ENCODE data around the gene ZNF763. TPM values are rescaled to one million over a fixed set of nuclear protein-coding genes. Genes with fewer than 3 reads are reported as not detected.

The ZNF763 gene
- total and polyA plus RNA-seq, 4 donors, result 0.31 to 1.3 (median 0.90) TPM

DNA sequence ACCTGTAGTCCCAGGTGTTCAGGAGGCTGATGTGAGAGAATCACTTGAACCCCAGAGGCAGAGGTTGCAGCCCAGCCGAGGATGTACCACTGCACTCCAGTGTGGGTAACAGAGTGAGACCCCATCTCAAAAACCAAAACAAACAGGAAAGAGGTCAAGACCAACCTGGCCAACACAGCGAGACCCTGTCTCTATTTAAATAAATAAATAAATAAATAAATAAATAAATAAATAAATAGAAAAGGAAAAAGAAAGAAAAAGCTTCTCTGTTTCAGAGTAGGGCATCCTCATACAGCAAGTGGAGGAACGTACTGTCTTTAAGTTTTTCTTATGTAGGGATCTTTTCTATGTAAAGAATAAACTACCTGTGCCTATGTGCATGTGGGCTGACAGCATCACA, 37.6 kb upstream of the ZNF763 start:
- Histone ChIP-seq H3K27me3 (ENCODE audit: control insufficient read depth in 4 of 4, insufficient read depth in 4 of 4, low read length in 3 of 4) (no peaks in the 10 kb centered on the region), H3K9me3 (ENCODE audit: control insufficient read depth in 4 of 4, low read length in 3 of 4) (peaks cover 0 to 2% (median 0%) of the 10 kb centered on the region in 4 donors), H3K27ac (ENCODE audit: low read depth in 1 of 2, low read length in 2 of 2) (no peak overlapping the region), H3K4me3 (ENCODE audit: low read depth in 1 of 3, low read length in 3 of 3) (no peak overlapping the region), H3K9ac (ENCODE audit: low read depth in 1 of 2, low read length in 2 of 2) (no peak overlapping the region), H3K4me1 (ENCODE audit: control insufficient read depth in 4 of 4, insufficient read depth in 4 of 4, low read length in 3 of 4) (peaks cover 8 to 20% (median 17%) of the 10 kb centered on the region in 4 donors), H3K36me3 (ENCODE audit: control insufficient read depth in 4 of 4, insufficient read depth in 3 of 4, low read depth in 1 of 4, low read length in 3 of 4) (peaks cover 1 to 8% (median 5%) of the 10 kb centered on the region in 4 donors)
- 95% methylated on average over 3 of the region's 3 CpGs for WGBS
- TF ChIP-seq MAX (IDR thresholded peaks at IDR 0.05) (no peak), RXRA (IDR thresholded peaks at IDR 0.05) (no peak), HNF4A (conservative IDR thresholded peaks at IDR 0.05) (no peak), TAF1 (conservative IDR thresholded peaks at IDR 0.05) (no peak), YY1 (IDR thresholded peaks at IDR 0.05) (no peak), SP1 (IDR thresholded peaks at IDR 0.05) (no peak), HNF4G (IDR thresholded peaks at IDR 0.05) (no peak), ZBTB33 (IDR thresholded peaks at IDR 0.05) (no peak), RAD21 (IDR thresholded peaks at IDR 0.05) (no peak), ATF3 (IDR thresholded peaks at IDR 0.05) (no peak), FOXA1 (IDR thresholded peaks at IDR 0.05) (no peak)
- TF ChIP-seq, protein P1, sequence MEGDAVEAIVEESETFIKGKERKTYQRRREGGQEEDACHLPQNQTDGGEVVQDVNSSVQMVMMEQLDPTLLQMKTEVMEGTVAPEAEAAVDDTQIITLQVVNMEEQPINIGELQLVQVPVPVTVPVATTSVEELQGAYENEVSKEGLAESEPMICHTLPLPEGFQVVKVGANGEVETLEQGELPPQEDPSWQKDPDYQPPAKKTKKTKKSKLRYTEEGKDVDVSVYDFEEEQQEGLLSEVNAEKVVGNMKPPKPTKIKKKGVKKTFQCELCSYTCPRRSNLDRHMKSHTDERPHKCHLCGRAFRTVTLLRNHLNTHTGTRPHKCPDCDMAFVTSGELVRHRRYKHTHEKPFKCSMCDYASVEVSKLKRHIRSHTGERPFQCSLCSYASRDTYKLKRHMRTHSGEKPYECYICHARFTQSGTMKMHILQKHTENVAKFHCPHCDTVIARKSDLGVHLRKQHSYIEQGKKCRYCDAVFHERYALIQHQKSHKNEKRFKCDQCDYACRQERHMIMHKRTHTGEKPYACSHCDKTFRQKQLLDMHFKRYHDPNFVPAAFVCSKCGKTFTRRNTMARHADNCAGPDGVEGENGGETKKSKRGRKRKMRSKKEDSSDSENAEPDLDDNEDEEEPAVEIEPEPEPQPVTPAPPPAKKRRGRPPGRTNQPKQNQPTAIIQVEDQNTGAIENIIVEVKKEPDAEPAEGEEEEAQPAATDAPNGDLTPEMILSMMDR (IDR thresholded peaks at IDR 0.05; ENCODE audit: low read depth, low read length, missing input control), result no peak
- TF ChIP-seq, protein P2, sequence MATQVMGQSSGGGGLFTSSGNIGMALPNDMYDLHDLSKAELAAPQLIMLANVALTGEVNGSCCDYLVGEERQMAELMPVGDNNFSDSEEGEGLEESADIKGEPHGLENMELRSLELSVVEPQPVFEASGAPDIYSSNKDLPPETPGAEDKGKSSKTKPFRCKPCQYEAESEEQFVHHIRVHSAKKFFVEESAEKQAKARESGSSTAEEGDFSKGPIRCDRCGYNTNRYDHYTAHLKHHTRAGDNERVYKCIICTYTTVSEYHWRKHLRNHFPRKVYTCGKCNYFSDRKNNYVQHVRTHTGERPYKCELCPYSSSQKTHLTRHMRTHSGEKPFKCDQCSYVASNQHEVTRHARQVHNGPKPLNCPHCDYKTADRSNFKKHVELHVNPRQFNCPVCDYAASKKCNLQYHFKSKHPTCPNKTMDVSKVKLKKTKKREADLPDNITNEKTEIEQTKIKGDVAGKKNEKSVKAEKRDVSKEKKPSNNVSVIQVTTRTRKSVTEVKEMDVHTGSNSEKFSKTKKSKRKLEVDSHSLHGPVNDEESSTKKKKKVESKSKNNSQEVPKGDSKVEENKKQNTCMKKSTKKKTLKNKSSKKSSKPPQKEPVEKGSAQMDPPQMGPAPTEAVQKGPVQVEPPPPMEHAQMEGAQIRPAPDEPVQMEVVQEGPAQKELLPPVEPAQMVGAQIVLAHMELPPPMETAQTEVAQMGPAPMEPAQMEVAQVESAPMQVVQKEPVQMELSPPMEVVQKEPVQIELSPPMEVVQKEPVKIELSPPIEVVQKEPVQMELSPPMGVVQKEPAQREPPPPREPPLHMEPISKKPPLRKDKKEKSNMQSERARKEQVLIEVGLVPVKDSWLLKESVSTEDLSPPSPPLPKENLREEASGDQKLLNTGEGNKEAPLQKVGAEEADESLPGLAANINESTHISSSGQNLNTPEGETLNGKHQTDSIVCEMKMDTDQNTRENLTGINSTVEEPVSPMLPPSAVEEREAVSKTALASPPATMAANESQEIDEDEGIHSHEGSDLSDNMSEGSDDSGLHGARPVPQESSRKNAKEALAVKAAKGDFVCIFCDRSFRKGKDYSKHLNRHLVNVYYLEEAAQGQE (IDR thresholded peaks at IDR 0.05), result no peak
- DNase-seq (ENCODE audit: low spot score), result no peak

GRCh38 chr19:11931051-11931450, 33.8 kb upstream of the ZNF763 start:
- WGBS, result 85% methylated on average over 3 of the region's 3 CpGs
- peaks cover 2 to 17% (median 11%) of the 10 kb centered on the region in 4 donors for H3K9me3 ChIP-seq (ENCODE audit: control insufficient read depth in 4 of 4, low read length in 3 of 4)
- H3K27me3 ChIP-seq (ENCODE audit: control insufficient read depth in 4 of 4, insufficient read depth in 4 of 4, low read length in 3 of 4), result no peaks in the 10 kb centered on the region
- no peak for DNase-seq (ENCODE audit: low spot score)
- H3K36me3 ChIP-seq (ENCODE audit: control insufficient read depth in 4 of 4, insufficient read depth in 3 of 4, low read depth in 1 of 4, low read length in 3 of 4), result peaks cover 1 to 17% (median 8%) of the 10 kb centered on the region in 4 donors
- H3K4me3 ChIP-seq (ENCODE audit: low read depth in 1 of 3, low read length in 3 of 3), result no peak overlapping the region
- H3K27ac ChIP-seq (ENCODE audit: low read depth in 1 of 2, low read length in 2 of 2), result no peak overlapping the region
- peaks cover 2 to 4% (median 3%) of the 10 kb centered on the region in 4 donors for H3K4me1 ChIP-seq (ENCODE audit: control insufficient read depth in 4 of 4, insufficient read depth in 4 of 4, low read length in 3 of 4)
- H3K9ac ChIP-seq (ENCODE audit: low read depth in 1 of 2, low read length in 2 of 2), result no peak overlapping the region
- TF ChIP-seq MAX (IDR thresholded peaks at IDR 0.05) (no peak), GABPA (IDR thresholded peaks at IDR 0.05 in 1 of 2, conservative IDR thresholded peaks at IDR 0.05 in 1 of 2) (no peak), YY1 (IDR thresholded peaks at IDR 0.05) (no peak), EGR1 (IDR thresholded peaks at IDR 0.05; ENCODE audit: low read depth in 2 of 2) (no peak), FOXA2 (IDR thresholded peaks at IDR 0.05) (no peak)
